ENCODE data around the gene HHAT. TPM values are rescaled to one million over a fixed set of nuclear protein-coding genes. Genes with fewer than 3 reads are reported as not detected.

The HHAT gene
- total RNA-seq, 2 experiments from 2014 or later: 5.2 to 9.5 TPM

DNA sequence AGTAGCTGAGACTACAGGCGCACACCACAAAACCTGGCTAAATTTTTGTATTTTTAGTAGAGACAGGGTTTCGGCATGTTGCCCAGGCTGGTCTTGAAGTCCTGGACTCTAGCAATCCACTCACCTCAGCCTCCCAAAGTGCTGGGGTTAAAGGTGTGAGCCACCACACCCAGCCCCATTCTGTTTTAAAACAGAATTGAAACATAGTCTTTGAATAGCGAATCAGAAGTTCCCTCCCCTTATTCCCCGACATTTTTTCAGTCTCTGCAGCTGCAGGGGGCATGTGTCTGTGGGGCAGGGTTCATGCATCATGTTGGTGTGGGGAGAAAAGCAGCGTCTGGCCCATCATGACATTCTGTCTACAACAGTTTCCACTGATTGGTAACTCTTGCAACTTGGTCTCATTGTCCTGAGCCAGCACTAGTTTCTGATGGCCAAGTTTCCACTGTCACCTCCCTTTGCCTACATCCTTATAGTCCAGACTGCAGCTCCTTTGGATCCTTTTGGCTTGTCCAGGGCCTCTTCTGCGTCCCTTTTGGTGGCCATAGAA, 15.6 kb upstream of the HHAT start:
- H3K4me3 ChIP-seq (ENCODE audit: low read depth, low read length, poor library complexity, severe bottlenecking): no peak overlapping the region
- CTCF ChIA-PET (ENCODE audit: unreplicated experiment): no interaction called here

GRCh38 chr1:210313921-210314320, 14.8 kb upstream of the HHAT start:
- no peak for DNase-seq (ENCODE audit: low spot score)
- no peaks in the 10 kb centered on the region for H3K36me3 ChIP-seq (ENCODE audit: insufficient read depth, low read length)
- H3K27ac ChIP-seq (ENCODE audit: low read depth, low read length, poor library complexity, severe bottlenecking): no peak overlapping the region
- intact Hi-C loops (cut with micrococcal nuclease; ENCODE audit: unreplicated experiment): no loop called here
- ChIA-PET POLR2A (interaction anchor here (0.8 to 1.1 kb wide), 2 partner anchors 457 to 569 kb away, joined by 3 read pairs; no protein-coding TSS in a partner anchor), CTCF (ENCODE audit: unreplicated experiment) (no interaction called here)
- H3K4me2 ChIP-seq (ENCODE audit: low read length): no peak overlapping the region
- no peak overlapping the region for H2AFZ ChIP-seq (ENCODE audit: low read length)
- no peak overlapping the region for H3K4me3 ChIP-seq (ENCODE audit: low read depth, low read length, poor library complexity, severe bottlenecking)
- H3K4me1 ChIP-seq (ENCODE audit: insufficient read depth, low read length, poor library complexity, severe bottlenecking): peaks cover 5% of the 10 kb centered on the region
- H3K9me2 ChIP-seq (ENCODE audit: insufficient read depth, low read length): no peaks in the 10 kb centered on the region
- no peaks in the 10 kb centered on the region for H3K79me2 ChIP-seq (ENCODE audit: insufficient read depth, low read depth, low read length)
- H3K9me3 ChIP-seq (ENCODE audit: low read length): no peaks in the 10 kb centered on the region
- BruUV-seq (replicated peaks): no TSS peak
- no peak for TF ChIP-seq EZH2phosphoT487 (IDR thresholded peaks at IDR 0.05; ENCODE audit: borderline replicate concordance, low read depth, low read length)
- TF ChIP-seq, protein P1, sequence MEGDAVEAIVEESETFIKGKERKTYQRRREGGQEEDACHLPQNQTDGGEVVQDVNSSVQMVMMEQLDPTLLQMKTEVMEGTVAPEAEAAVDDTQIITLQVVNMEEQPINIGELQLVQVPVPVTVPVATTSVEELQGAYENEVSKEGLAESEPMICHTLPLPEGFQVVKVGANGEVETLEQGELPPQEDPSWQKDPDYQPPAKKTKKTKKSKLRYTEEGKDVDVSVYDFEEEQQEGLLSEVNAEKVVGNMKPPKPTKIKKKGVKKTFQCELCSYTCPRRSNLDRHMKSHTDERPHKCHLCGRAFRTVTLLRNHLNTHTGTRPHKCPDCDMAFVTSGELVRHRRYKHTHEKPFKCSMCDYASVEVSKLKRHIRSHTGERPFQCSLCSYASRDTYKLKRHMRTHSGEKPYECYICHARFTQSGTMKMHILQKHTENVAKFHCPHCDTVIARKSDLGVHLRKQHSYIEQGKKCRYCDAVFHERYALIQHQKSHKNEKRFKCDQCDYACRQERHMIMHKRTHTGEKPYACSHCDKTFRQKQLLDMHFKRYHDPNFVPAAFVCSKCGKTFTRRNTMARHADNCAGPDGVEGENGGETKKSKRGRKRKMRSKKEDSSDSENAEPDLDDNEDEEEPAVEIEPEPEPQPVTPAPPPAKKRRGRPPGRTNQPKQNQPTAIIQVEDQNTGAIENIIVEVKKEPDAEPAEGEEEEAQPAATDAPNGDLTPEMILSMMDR (conservative IDR thresholded peaks at IDR 0.05; ENCODE audit: low read length): no peak
- H4K20me1 ChIP-seq (ENCODE audit: insufficient read depth, low read length): no peaks in the 10 kb centered on the region

More for the DNA sequence above, 15.6 kb upstream of the HHAT start:
- H3K4me1 ChIP-seq (ENCODE audit: insufficient read depth, low read length, poor library complexity, severe bottlenecking): peaks cover 5% of the 10 kb centered on the region
- no peak overlapping the region for H3K4me2 ChIP-seq (ENCODE audit: low read length)
- no peak for TF ChIP-seq EZH2phosphoT487 (IDR thresholded peaks at IDR 0.05; ENCODE audit: borderline replicate concordance, low read depth, low read length)
- TF ChIP-seq, protein P1 (conservative IDR thresholded peaks at IDR 0.05; ENCODE audit: low read length): no peak
- no peak for DNase-seq (ENCODE audit: low spot score)
- H2AFZ ChIP-seq (ENCODE audit: low read length): no peak overlapping the region
- intact Hi-C loops (cut with micrococcal nuclease; ENCODE audit: unreplicated experiment): no loop called here
- H3K9me3 ChIP-seq (ENCODE audit: low read length): no peaks in the 10 kb centered on the region
- no TSS peak for BruUV-seq (replicated peaks)
- POLR2A ChIA-PET: interaction anchor here (1.1 kb wide), 1 partner anchor 456 kb away, joined by 3 read pairs; no protein-coding TSS in a partner anchor
- H3K9me2 ChIP-seq (ENCODE audit: insufficient read depth, low read length): no peaks in the 10 kb centered on the region
- no peaks in the 10 kb centered on the region for H3K36me3 ChIP-seq (ENCODE audit: insufficient read depth, low read length)
- no peaks in the 10 kb centered on the region for H4K20me1 ChIP-seq (ENCODE audit: insufficient read depth, low read length)
- no peak overlapping the region for H3K27ac ChIP-seq (ENCODE audit: low read depth, low read length, poor library complexity, severe bottlenecking)
- H3K79me2 ChIP-seq (ENCODE audit: insufficient read depth, low read depth, low read length): no peaks in the 10 kb centered on the region

DNA sequence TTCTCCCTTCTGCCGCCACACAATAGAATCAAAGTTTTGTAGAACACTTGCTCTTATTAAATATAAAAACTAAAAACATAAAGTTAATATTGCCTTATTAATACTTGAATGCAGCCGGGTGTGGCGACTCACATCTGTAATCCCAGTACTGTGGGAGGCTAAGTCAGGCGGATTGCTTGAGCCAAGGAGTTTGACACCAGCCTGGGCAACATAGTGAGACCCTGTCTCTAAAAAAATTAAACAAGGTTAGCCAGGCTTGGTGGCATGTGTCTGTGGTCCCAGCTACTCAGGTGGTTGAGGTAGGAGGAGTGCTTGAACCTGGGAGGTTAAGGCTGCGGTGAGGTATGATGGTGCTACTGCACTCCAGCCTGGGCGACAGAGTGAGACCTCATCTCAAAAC, 13.2 kb upstream of the HHAT start:
- no peaks in the 10 kb centered on the region for H3K36me3 ChIP-seq (ENCODE audit: insufficient read depth, low read length)
- no peak overlapping the region for H2AFZ ChIP-seq (ENCODE audit: low read length)
- H3K9me3 ChIP-seq (ENCODE audit: low read length): no peaks in the 10 kb centered on the region
- ChIA-PET CTCF (ENCODE audit: unreplicated experiment) (no interaction called here), POLR2A (no interaction called here)
- no TSS peak for BruUV-seq (replicated peaks)
- no peak overlapping the region for H3K4me3 ChIP-seq (ENCODE audit: low read depth, low read length, poor library complexity, severe bottlenecking)
- H4K20me1 ChIP-seq (ENCODE audit: insufficient read depth, low read length): no peaks in the 10 kb centered on the region
- intact Hi-C loops (cut with micrococcal nuclease; ENCODE audit: unreplicated experiment): no loop called here
- peaks cover 5% of the 10 kb centered on the region for H3K4me1 ChIP-seq (ENCODE audit: insufficient read depth, low read length, poor library complexity, severe bottlenecking)
- H3K79me2 ChIP-seq (ENCODE audit: insufficient read depth, low read depth, low read length): no peaks in the 10 kb centered on the region
- no peak for DNase-seq (ENCODE audit: low spot score)
- no peak overlapping the region for H3K4me2 ChIP-seq (ENCODE audit: low read length)
- no peaks in the 10 kb centered on the region for H3K9me2 ChIP-seq (ENCODE audit: insufficient read depth, low read length)
- no peak for TF ChIP-seq EZH2phosphoT487 (IDR thresholded peaks at IDR 0.05; ENCODE audit: borderline replicate concordance, low read depth, low read length)
- TF ChIP-seq, protein P1 (conservative IDR thresholded peaks at IDR 0.05; ENCODE audit: low read length): no peak
- H3K27ac ChIP-seq (ENCODE audit: low read depth, low read length, poor library complexity, severe bottlenecking): no peak overlapping the region
